ENCODE measurements around the gene APLP1.

DNA sequence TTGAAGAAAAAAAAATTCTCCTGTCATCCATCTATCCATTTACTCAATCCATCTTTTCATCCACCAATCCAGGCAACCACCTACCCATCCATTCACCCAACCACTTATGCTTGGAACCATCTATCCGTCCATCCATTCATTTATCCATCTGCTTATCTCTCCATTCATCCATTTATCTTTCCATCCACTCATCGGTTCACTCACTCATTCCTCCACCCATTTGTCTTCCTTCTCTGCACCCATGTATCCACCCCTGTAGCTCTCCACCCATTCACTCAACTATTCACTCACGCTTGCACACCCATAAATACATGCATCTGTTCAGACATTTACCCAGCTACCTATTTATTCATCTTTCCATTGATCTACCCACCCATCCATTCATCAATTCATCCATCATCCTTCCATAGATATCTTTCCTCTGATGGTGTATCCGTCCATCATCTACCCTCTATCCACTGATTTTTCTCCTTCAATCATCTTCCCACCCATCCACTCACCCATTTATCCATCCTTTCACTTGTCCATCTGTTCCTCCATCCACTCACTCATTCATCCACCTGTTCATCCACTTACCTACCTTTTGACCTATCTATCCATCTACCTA is 25.6 kb upstream of the APLP1 start:
- TF ChIP-seq, protein P1, sequence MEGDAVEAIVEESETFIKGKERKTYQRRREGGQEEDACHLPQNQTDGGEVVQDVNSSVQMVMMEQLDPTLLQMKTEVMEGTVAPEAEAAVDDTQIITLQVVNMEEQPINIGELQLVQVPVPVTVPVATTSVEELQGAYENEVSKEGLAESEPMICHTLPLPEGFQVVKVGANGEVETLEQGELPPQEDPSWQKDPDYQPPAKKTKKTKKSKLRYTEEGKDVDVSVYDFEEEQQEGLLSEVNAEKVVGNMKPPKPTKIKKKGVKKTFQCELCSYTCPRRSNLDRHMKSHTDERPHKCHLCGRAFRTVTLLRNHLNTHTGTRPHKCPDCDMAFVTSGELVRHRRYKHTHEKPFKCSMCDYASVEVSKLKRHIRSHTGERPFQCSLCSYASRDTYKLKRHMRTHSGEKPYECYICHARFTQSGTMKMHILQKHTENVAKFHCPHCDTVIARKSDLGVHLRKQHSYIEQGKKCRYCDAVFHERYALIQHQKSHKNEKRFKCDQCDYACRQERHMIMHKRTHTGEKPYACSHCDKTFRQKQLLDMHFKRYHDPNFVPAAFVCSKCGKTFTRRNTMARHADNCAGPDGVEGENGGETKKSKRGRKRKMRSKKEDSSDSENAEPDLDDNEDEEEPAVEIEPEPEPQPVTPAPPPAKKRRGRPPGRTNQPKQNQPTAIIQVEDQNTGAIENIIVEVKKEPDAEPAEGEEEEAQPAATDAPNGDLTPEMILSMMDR (conservative IDR thresholded peaks at IDR 0.05; ENCODE audit: low read depth, low read length): no peak
- TF ChIP-seq EZH2 (IDR thresholded peaks at IDR 0.05; ENCODE audit: borderline replicate concordance, low read depth, low read length, poor library complexity, severe bottlenecking): no peak
